Activated T-helper 17 cell treated with anti-CD3 and anti-CD28 coated beads, Interleukin-2, amount 50 U/mL, for 72 hours (primary cell): ENCODE measurements around the gene ADNP. TPM values are rescaled to one million over a fixed set of nuclear protein-coding genes. Genes with fewer than 3 reads are reported as not detected.
A peak's percentile ranks its signal among the peaks of the same experiment; 100 is the strongest.

Experiments used
- ATAC-seq: fragments of 150-1000 bp; cut with Tn5 transposase; replicated peaks from 2 replicates; pipeline ENCODE4 v1.10.0; 2021; ENCODE audit warnings: mild to moderate bottlenecking, moderate library complexity
- H3K27ac Mint-ChIP-seq: one replicate; pipeline ENCODE4 v1.8.0; 2022; ENCODE audit warnings: mixed read lengths
- H3K27me3 Mint-ChIP-seq: one replicate; pipeline ENCODE4 v1.8.0; 2022; ENCODE audit warnings: mixed read lengths
- H3K36me3 Mint-ChIP-seq: one replicate; pipeline ENCODE4 v1.8.0; 2022; ENCODE audit warnings: low read depth, mild to moderate bottlenecking, mixed read lengths
- H3K4me1 Mint-ChIP-seq: one replicate; pipeline ENCODE4 v1.8.0; 2022; ENCODE audit warnings: mixed read lengths
- H3K4me3 Mint-ChIP-seq: one replicate; pipeline ENCODE4 v1.8.0; 2022; ENCODE audit warnings: mild to moderate bottlenecking, mixed read lengths
- H3K9me3 Mint-ChIP-seq: one replicate; pipeline ENCODE4 v1.8.0; 2022; ENCODE audit warnings: mixed read lengths
- total RNA-seq, 2 donors: library from RNA; stranded (reverse); gene quantifications; one replicate each; pipeline ENCODE4 v1.2.3, GENCODE V29; 2022

Gene ADNP
- total RNA-seq, 2 donors from 2014 or later: 57.9 to 75.4 TPM

GRCh38 chr20:50865591-50865990 lies 65.6 kb downstream of the ADNP start:
- Mint-ChIP-seq H3K27me3 (no peaks in the 10 kb centered on the region), H3K27ac (no peak overlapping the region), H3K4me3 (no peak overlapping the region), H3K9me3 (no peaks in the 10 kb centered on the region), H3K36me3 (no peaks in the 10 kb centered on the region), H3K4me1 (no peaks in the 10 kb centered on the region)
- no peak for ATAC-seq

DNA sequence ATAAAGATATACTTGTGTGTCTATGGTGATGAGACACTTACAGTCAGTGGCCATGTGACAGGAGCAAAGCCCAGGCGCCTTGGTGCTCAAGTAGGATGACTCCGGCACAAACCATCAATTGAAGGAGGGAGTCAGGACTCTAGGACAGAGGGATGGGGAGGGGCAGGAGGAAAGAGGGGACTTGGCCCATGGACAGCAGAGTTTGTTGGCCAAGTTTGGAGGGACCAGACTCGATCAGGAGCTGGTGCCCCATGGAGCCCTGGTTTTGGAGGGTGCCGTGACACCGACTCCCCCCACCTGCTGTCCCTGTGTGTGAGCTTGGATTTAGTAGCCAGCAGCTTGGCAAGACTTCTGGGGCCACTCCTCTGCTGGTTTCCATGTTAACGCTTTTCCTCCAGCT lies 66.1 kb downstream of the ADNP start:
- H3K9me3 Mint-ChIP-seq: no peaks in the 10 kb centered on the region
- no peak for ATAC-seq
- no peak overlapping the region for H3K27ac Mint-ChIP-seq
- no peaks in the 10 kb centered on the region for H3K36me3 Mint-ChIP-seq
- no peaks in the 10 kb centered on the region for H3K27me3 Mint-ChIP-seq
- H3K4me3 Mint-ChIP-seq: no peak overlapping the region
- no peaks in the 10 kb centered on the region for H3K4me1 Mint-ChIP-seq

- Mint-ChIP-seq H3K27me3 (no peaks in the 10 kb centered on the region), H3K4me3 (no peak overlapping the region), H3K36me3 (no peaks in the 10 kb centered on the region), H3K27ac (no peak overlapping the region), H3K9me3 (no peaks in the 10 kb centered on the region), H3K4me1 (no peaks in the 10 kb centered on the region)
- no peak for ATAC-seq
These were observed 68.7 kb downstream of the ADNP start for GRCh38 chr20:50862546-50862945.

DNA sequence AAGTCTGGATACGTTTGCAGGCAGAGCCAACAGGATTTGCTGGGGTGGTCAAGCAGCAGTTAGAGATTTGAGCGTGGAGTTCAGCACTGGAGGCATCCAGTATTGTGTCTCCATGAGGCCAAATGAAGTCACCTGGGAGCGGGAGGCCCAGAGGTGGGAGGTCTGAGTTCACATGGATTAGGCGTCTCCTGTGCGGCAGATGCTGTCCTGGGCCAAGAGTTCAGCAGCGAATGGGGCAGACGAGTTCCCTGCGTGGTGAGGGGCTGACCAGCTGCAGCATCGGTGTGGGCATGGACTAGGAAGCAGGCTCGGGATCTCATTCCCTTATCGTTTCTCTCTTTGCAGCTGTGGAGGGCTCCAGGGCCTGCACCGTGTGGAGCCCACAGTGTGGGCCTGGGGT lies 70.2 kb downstream of the ADNP start:
- Mint-ChIP-seq H3K4me3 (no peak overlapping the region), H3K27ac (no peak overlapping the region), H3K9me3 (no peaks in the 10 kb centered on the region), H3K4me1 (no peaks in the 10 kb centered on the region), H3K36me3 (no peaks in the 10 kb centered on the region), H3K27me3 (no peaks in the 10 kb centered on the region)
- no peak for ATAC-seq

DNA sequence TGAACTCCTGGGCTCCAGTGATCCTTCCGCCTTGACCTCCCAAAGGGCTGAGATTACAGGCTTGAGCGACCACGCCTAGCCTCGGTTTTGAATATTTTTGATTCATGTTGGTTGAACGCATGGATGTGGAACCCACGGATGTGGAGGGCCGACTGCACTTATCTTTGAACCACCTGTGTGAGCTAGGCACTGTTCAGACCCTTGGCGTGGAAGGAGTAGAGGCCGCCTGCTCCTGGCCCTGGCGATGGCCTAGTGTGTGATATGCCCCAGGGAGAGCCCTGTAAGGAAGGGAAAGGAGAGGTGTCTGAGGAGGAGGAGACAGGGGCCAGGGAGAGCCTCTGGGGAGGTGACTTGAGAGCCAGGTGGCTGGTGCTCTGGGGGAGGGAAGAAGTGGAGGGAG lies 72.1 kb downstream of the ADNP start:
- no peak for ATAC-seq
- no peaks in the 10 kb centered on the region for H3K9me3 Mint-ChIP-seq
- H3K4me1 Mint-ChIP-seq: peaks cover 4% of the 10 kb centered on the region
- no peak overlapping the region for H3K4me3 Mint-ChIP-seq
- H3K36me3 Mint-ChIP-seq: no peaks in the 10 kb centered on the region
- no peaks in the 10 kb centered on the region for H3K27me3 Mint-ChIP-seq
- no peak overlapping the region for H3K27ac Mint-ChIP-seq

GRCh38 chr20:50858525-50858924 lies 72.7 kb downstream of the ADNP start:
- ATAC-seq: no peak
- Mint-ChIP-seq H3K27me3 (no peaks in the 10 kb centered on the region), H3K9me3 (no peaks in the 10 kb centered on the region), H3K36me3 (no peaks in the 10 kb centered on the region), H3K4me3 (no peak overlapping the region), H3K4me1 (peaks cover 4% of the 10 kb centered on the region), H3K27ac (no peak overlapping the region)

GRCh38 chr20:50857348-50857747 lies 73.9 kb downstream of the ADNP start:
- no peak for ATAC-seq
- no peak overlapping the region for H3K27ac Mint-ChIP-seq
- H3K4me3 Mint-ChIP-seq: no peak overlapping the region
- H3K27me3 Mint-ChIP-seq: no peaks in the 10 kb centered on the region
- H3K36me3 Mint-ChIP-seq: no peaks in the 10 kb centered on the region
- no peaks in the 10 kb centered on the region for H3K9me3 Mint-ChIP-seq
- peaks cover 4% of the 10 kb centered on the region for H3K4me1 Mint-ChIP-seq

- H3K4me3 Mint-ChIP-seq: no peak overlapping the region
- H3K27ac Mint-ChIP-seq: no peak overlapping the region
- H3K27me3 Mint-ChIP-seq: no peaks in the 10 kb centered on the region
- H3K36me3 Mint-ChIP-seq: no peaks in the 10 kb centered on the region
- H3K9me3 Mint-ChIP-seq: no peaks in the 10 kb centered on the region
- H3K4me1 Mint-ChIP-seq: peaks cover 4% of the 10 kb centered on the region
- ATAC-seq: no peak
These were observed 74.7 kb downstream of the ADNP start for GRCh38 chr20:50856475-50857041.

GRCh38 chr20:50855498-50856474 lies 75.5 kb downstream of the ADNP start:
- Mint-ChIP-seq H3K4me3 (no peak overlapping the region), H3K9me3 (no peaks in the 10 kb centered on the region), H3K4me1 (peaks cover 4% of the 10 kb centered on the region), H3K27ac (no peak overlapping the region), H3K36me3 (no peaks in the 10 kb centered on the region), H3K27me3 (no peaks in the 10 kb centered on the region)
- ATAC-seq: no peak

- Mint-ChIP-seq H3K36me3 (no peaks in the 10 kb centered on the region), H3K4me1 (peaks cover 4% of the 10 kb centered on the region), H3K9me3 (no peaks in the 10 kb centered on the region), H3K27me3 (no peaks in the 10 kb centered on the region), H3K4me3 (no peak overlapping the region), H3K27ac (no peak overlapping the region)
- ATAC-seq: no peak
These were observed 76.6 kb downstream of the ADNP start for GRCh38 chr20:50854506-50855249.

DNA sequence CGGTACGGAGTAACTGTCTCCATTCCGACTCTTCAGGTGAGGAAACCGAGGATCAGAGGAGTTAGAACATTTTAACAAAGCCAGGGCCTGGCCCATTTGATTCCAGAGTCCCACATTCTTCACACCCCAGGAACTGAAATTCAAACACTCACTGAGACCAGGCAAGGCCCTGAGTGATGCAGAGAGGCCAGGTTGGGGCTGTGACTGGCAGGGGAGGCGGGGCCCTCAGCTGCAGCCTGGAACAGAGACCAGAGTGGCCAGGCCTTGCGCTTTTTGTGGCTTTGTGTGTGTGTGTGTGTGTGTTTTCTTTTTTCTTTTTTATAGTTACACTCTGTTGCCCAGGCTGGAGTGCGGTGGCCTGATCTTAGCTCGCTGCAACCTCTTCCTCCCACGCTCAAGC lies 79.2 kb downstream of the ADNP start:
- ATAC-seq: no peak
- Mint-ChIP-seq H3K9me3 (no peaks in the 10 kb centered on the region), H3K4me1 (peaks cover 4% of the 10 kb centered on the region), H3K27me3 (no peaks in the 10 kb centered on the region), H3K36me3 (no peaks in the 10 kb centered on the region), H3K4me3 (no peak overlapping the region), H3K27ac (no peak overlapping the region)

- peaks cover 4% of the 10 kb centered on the region for H3K4me1 Mint-ChIP-seq
- H3K9me3 Mint-ChIP-seq: no peaks in the 10 kb centered on the region
- ATAC-seq: no peak
- H3K4me3 Mint-ChIP-seq: no peak overlapping the region
- H3K36me3 Mint-ChIP-seq: no peaks in the 10 kb centered on the region
- no peak overlapping the region for H3K27ac Mint-ChIP-seq
- no peaks in the 10 kb centered on the region for H3K27me3 Mint-ChIP-seq
These were observed 80.4 kb downstream of the ADNP start for GRCh38 chr20:50850721-50851286.

DNA sequence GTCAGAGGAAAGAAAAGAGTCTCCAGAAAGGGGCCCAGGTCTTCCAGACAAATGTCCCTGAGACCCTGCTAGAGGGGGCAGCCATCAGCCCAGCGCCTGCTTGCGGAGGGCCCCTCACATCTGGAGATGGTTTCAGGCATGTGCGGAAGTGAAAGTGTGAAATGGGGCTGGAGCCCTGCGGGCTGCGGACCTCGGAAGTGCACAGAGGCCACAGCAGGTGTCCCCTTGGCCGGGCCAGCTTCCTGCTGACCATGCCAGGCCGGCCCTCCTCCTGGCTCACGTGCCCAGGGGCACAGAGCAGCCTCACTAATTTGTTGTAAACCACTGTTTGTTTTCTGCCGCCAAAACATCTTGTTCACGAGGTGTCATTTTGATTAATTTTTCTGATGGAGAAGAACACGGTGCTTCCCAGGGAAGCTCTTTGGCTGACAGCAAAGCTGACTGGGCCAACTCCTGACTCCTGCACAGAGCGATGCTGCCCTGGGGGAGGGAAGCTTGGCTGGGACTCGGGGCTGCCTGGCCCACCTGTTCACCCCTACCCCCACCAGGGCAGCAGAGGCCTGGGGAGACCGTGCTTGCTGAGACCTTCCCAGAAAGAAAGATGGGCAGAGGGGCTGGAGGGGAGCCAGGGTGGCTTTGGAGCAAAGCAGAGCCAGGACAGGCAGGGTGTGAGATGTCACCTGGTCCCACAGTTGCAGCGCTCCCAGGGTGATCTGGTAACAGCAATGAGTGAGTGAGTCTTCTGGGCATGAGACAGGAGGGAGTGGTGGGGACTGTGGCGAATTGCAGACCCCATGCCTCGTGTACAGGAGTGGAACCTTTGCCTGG lies 82.2 kb downstream of the ADNP start:
- H3K4me1 Mint-ChIP-seq: peaks cover 6% of the 10 kb centered on the region
- H3K9me3 Mint-ChIP-seq: no peaks in the 10 kb centered on the region
- H3K27ac Mint-ChIP-seq: no peak overlapping the region
- no peak for ATAC-seq
- no peaks in the 10 kb centered on the region for H3K27me3 Mint-ChIP-seq
- no peaks in the 10 kb centered on the region for H3K36me3 Mint-ChIP-seq
- H3K4me3 Mint-ChIP-seq: no peak overlapping the region

GRCh38 chr20:50848341-50848808 lies 82.9 kb downstream of the ADNP start:
- ATAC-seq: no peak
- no peak overlapping the region for H3K4me3 Mint-ChIP-seq
- H3K36me3 Mint-ChIP-seq: no peaks in the 10 kb centered on the region
- peak overlapping the region; percentile 6 for H3K27ac Mint-ChIP-seq
- H3K9me3 Mint-ChIP-seq: no peaks in the 10 kb centered on the region
- H3K27me3 Mint-ChIP-seq: no peaks in the 10 kb centered on the region
- H3K4me1 Mint-ChIP-seq: peaks cover 6% of the 10 kb centered on the region
